HG02870 (cell line): ENCODE measurements around the gene MED16.
"Not testable (repeated sequence)": the region's sequence is repeated elsewhere in the genome, so short reads cannot be mapped to it uniquely, and the experiment has no call there.

ENCODE experiments used
- ATAC-seq: cut with Tn5 transposase; IDR thresholded peaks from one replicate; pipeline ENCODE4 v1.9.1; 2021; ENCODE audit warnings: mild to moderate bottlenecking, moderate library complexity; ENCODE audit not compliant: unreplicated experiment

Gene MED16

GRCh38 chr19:855142-855541 lies 37.8 kb downstream of the MED16 start:
- no peak for ATAC-seq

- ATAC-seq = no peak
Observed at GRCh38 chr19:854549-854948, 38.4 kb downstream of the MED16 start.

- ATAC-seq = not testable (repeated sequence)
Observed at GRCh38 chr19:853614-854220, 39.3 kb downstream of the MED16 start.

GRCh38 chr19:853014-853585 lies 39.9 kb downstream of the MED16 start:
- ATAC-seq = no peak

GRCh38 chr19:852136-853013 lies 40.6 kb downstream of the MED16 start, which contains the start of gene ELANE:
TSS of gene ELANE (plus strand) at chr19:852303. CDS start at chr19:852329, 26 bp downstream.
- ATAC-seq = no peak

GRCh38 chr19:850979-851335 lies 42.0 kb downstream of the MED16 start:
- no peak for ATAC-seq

- no peak for ATAC-seq
Observed at GRCh38 chr19:850221-850978, 42.6 kb downstream of the MED16 start.

GRCh38 chr19:849195-849594 lies 43.8 kb downstream of the MED16 start:
- ATAC-seq = not testable (repeated sequence)

GRCh38 chr19:848386-848921 lies 44.5 kb downstream of the MED16 start:
- no peak for ATAC-seq

- no peak for ATAC-seq
Observed at GRCh38 chr19:845707-846521, 47.1 kb downstream of the MED16 start.

GRCh38 chr19:844546-844971 lies 48.4 kb downstream of the MED16 start:
- ATAC-seq = no peak

GRCh38 chr19:843836-844545 lies 49.0 kb downstream of the MED16 start:
- ATAC-seq = no peak

GRCh38 chr19:843180-843835 lies 49.7 kb downstream of the MED16 start:
- ATAC-seq = no peak

GRCh38 chr19:842802-843179 lies 50.2 kb downstream of the MED16 start:
- ATAC-seq = not testable (repeated sequence)

- no peak for ATAC-seq
Observed at GRCh38 chr19:840519-841206, 52.3 kb downstream of the MED16 start, which contains the start of gene PRTN3. TSS of gene PRTN3 (plus strand) at chr19:840999. CDS start at chr19:841009, 10 bp downstream.

- ATAC-seq = no peak
Observed at GRCh38 chr19:835210-835810, 57.7 kb downstream of the MED16 start.

GRCh38 chr19:834216-834615 lies 58.8 kb downstream of the MED16 start:
- no peak for ATAC-seq
